IMR-90 (cell line): ENCODE data around the gene PCBP3. TPM values are rescaled to one million over a fixed set of nuclear protein-coding genes. Genes with fewer than 3 reads are reported as not detected.

ENCODE experiments used
- ATAC-seq: fragments of 200-7000 bp; cut with Tn5 transposase; 2 replicates; pipeline ENCODE4 v1.9.1; 2020; ENCODE audit warnings: low read depth, mild to moderate bottlenecking, moderate library complexity
- BruUV-seq: library from RNA; stranded (reverse); fragments of 400-500 nt; replicated peaks from 2 replicates; lab custom pipeline; 2021; lab: Mats Ljungman, UMichigan
- CTCF ChIA-PET: fragments of 300-600 bp; formaldehyde crosslinking; extraction: SDS; loops from one replicate; lab custom pipeline; 2021; ENCODE audit warnings: antibody characterized with exemption; lab: Yijun Ruan, JAX
- POLR2A ChIA-PET: fragments of 300-600 bp; sonication (Branson Sonifier 250); formaldehyde crosslinking; loops from one replicate; lab custom pipeline; 2022; ENCODE audit warnings: antibody characterized with exemption; ENCODE audit not compliant: unreplicated experiment; lab: Charles Lee
- DNase-seq: peaks from one replicate; pipeline ENCODE4 v3.0.0; 2013
- H2AFZ ChIP-seq: replicated peaks from 2 replicates; pipeline ENCODE3; 2013; ENCODE audit warnings: low read length, mild to moderate bottlenecking; ENCODE audit not compliant: poor library complexity
- H2AK5ac ChIP-seq: 2 replicates; pipeline ENCODE4 v1.6.1; 2013; ENCODE audit warnings: low read depth, low read length, inconsistent platforms
- H2AK9ac ChIP-seq: replicated peaks from 2 replicates; pipeline ENCODE3; 2013; ENCODE audit warnings: mild to moderate bottlenecking, low read depth, low read length, moderate library complexity; ENCODE audit not compliant: poor library complexity
- H2BK120ac ChIP-seq: 2 replicates; pipeline ENCODE4 v1.6.1; 2013; ENCODE audit warnings: low read depth, low read length, inconsistent platforms
- H2BK15ac ChIP-seq: 3 replicates; pipeline ENCODE4 v1.6.1; 2013; ENCODE audit warnings: low read depth, low read length, inconsistent platforms
- H2BK20ac ChIP-seq: 2 replicates; pipeline ENCODE4 v1.6.1; 2013; ENCODE audit warnings: low read depth, mild to moderate bottlenecking, inconsistent platforms, low read length, moderate library complexity
- H2BK5ac ChIP-seq: 2 replicates; pipeline ENCODE4 v1.6.1; 2013; ENCODE audit warnings: mild to moderate bottlenecking, low read depth, low read length, inconsistent platforms; ENCODE audit not compliant: poor library complexity, severe bottlenecking
- H3K14ac ChIP-seq: replicated peaks from 2 replicates; pipeline ENCODE4 v1.6.1; 2013; ENCODE audit warnings: low read depth, low read length, inconsistent platforms
- H3K18ac ChIP-seq: 2 replicates; pipeline ENCODE4 v1.6.1; 2013; ENCODE audit warnings: low read depth, low read length, control low read depth
- H3K23ac ChIP-seq: 2 replicates; pipeline ENCODE4 v1.6.1; 2013; ENCODE audit warnings: low read depth, low read length, inconsistent platforms
- H3K27ac ChIP-seq: 2 replicates; pipeline ENCODE4 v1.5.1; 2013; ENCODE audit warnings: mild to moderate bottlenecking, control low read depth, low read length; ENCODE audit not compliant: insufficient read depth
- H3K27me3 ChIP-seq: 2 replicates; pipeline ENCODE4 v1.6.1; 2013; ENCODE audit warnings: low read length; ENCODE audit not compliant: control insufficient read depth, insufficient read depth
- H3K36me3 ChIP-seq: 2 replicates; pipeline ENCODE4 v1.6.1; 2013; ENCODE audit warnings: low read length, mixed read lengths; ENCODE audit not compliant: control insufficient read depth, insufficient read depth
- H3K4ac ChIP-seq: 2 replicates; pipeline ENCODE4 v1.6.1; 2013; ENCODE audit warnings: low read depth, low read length, inconsistent platforms
- H3K4me1 ChIP-seq: 2 replicates; pipeline ENCODE4 v1.6.1; 2013; ENCODE audit warnings: low read length, mixed read lengths; ENCODE audit not compliant: control insufficient read depth, insufficient read depth
- H3K4me2 ChIP-seq: 2 replicates; pipeline ENCODE4 v1.6.1; 2013; ENCODE audit warnings: low read depth, mild to moderate bottlenecking, control low read depth, low read length, moderate library complexity
- H3K4me3 ChIP-seq: 2 replicates; pipeline ENCODE4 v1.5.1; 2013; ENCODE audit warnings: low read depth, mild to moderate bottlenecking, control low read depth, low read length, moderate library complexity; ENCODE audit not compliant: insufficient read depth
- H3K56ac ChIP-seq: 2 replicates; pipeline ENCODE4 v1.6.1; 2013; ENCODE audit warnings: low read length, inconsistent platforms; ENCODE audit not compliant: insufficient read depth; ENCODE audit errors: extremely low read depth
- H3K79me1 ChIP-seq, 2 experiments: 2 replicates each; pipeline ENCODE4 v1.6.1; 2013; ENCODE audit warnings: low read length in 2 of 2, inconsistent platforms in 1 of 2, low read depth in 1 of 2
- H3K9ac ChIP-seq: 2 replicates; pipeline ENCODE4 v1.6.1; 2013; ENCODE audit warnings: low read depth, low read length, control low read depth
- H3K9me1 ChIP-seq: 2 replicates; pipeline ENCODE4 v1.6.1; 2013; ENCODE audit warnings: low read length, inconsistent platforms; ENCODE audit not compliant: insufficient read depth
- H3K9me3 ChIP-seq: 2 replicates; pipeline ENCODE4 v1.6.1; 2013; ENCODE audit warnings: low read length; ENCODE audit not compliant: control insufficient read depth, insufficient read depth
- H4K20me1 ChIP-seq: 2 replicates; pipeline ENCODE4 v1.6.1; 2013; ENCODE audit warnings: low read length, inconsistent platforms; ENCODE audit not compliant: insufficient read depth
- H4K5ac ChIP-seq: 2 replicates; pipeline ENCODE4 v1.6.1; 2013; ENCODE audit warnings: mild to moderate bottlenecking, low read depth, low read length, control low read depth
- H4K8ac ChIP-seq, 2 experiments: 2 replicates each; pipeline ENCODE4 v1.6.1; 2013; ENCODE audit warnings: low read depth in 2 of 2, low read length in 2 of 2, control low read depth in 1 of 2, inconsistent platforms in 1 of 2
- H4K91ac ChIP-seq: 2 replicates; pipeline ENCODE4 v1.6.1; 2013; ENCODE audit warnings: low read depth, low read length, inconsistent platforms; ENCODE audit not compliant: insufficient read depth
- BHLHE40 ChIP-seq: fragments of 150-350 bp; IDR thresholded peaks from 2 replicates; pipeline ENCODE4 v1.6.1; 2016; ENCODE audit warnings: mild to moderate bottlenecking, low read depth, low read length
- CHD1 ChIP-seq: IDR thresholded peaks from 2 replicates; pipeline ENCODE4 v1.6.1; 2012; ENCODE audit warnings: low read depth, low read length, improper control_type of control experiment
- MAFK ChIP-seq: IDR thresholded peaks from 2 replicates; pipeline ENCODE4 v1.6.1; 2012; ENCODE audit warnings: low read depth, low read length, improper control_type of control experiment
- MAZ ChIP-seq: IDR thresholded peaks from 2 replicates; pipeline ENCODE4 v1.6.1; 2012; ENCODE audit warnings: low read depth, mild to moderate bottlenecking, low read length, improper control_type of control experiment, moderate library complexity, borderline replicate concordance
- POLR2A ChIP-seq: IDR thresholded peaks from 2 replicates; pipeline ENCODE4 v1.6.1; 2012; ENCODE audit warnings: mild to moderate bottlenecking, low read depth, low read length
- RAD21 ChIP-seq: IDR thresholded peaks from 2 replicates; pipeline ENCODE4 v1.6.1; 2012; ENCODE audit warnings: low read length, improper control_type of control experiment
- RFX5 ChIP-seq: IDR thresholded peaks from 2 replicates; pipeline ENCODE4 v1.8.0; 2012; ENCODE audit warnings: low read depth, mild to moderate bottlenecking, low read length, moderate library complexity
- SMC3 ChIP-seq: fragments of 150-350 bp; IDR thresholded peaks from 2 replicates; pipeline ENCODE4 v1.6.1; 2016; ENCODE audit warnings: low read depth, mild to moderate bottlenecking, antibody characterized with exemption, low read length, moderate library complexity
- WGBS, 2 experiments: methylation state at CpG; one replicate each; pipeline versions ENCODE4 v1.1.5 to v1.1.7; 2013; ENCODE audit warnings: missing lambda C conversion rate in 2 of 2; ENCODE audit not compliant: insufficient read length in 1 of 2; ENCODE audit errors: extremely low coverage in 2 of 2; 5-methylcytosine and 5-hydroxymethylcytosine counted together
- dilution Hi-C: fragments of 300-500 bp; cut with HindIII; formaldehyde crosslinking; loops from one replicate; pipeline ENCODE4 v1.14.3; 2018; ENCODE audit warnings: low sequenced_read_pairs; ENCODE audit not compliant: unreplicated experiment
- in situ Hi-C: fragments of 300-500 bp; cut with MboI; formaldehyde crosslinking; loops from 3 replicates; pipeline ENCODE4 v1.14.3; 2019; ENCODE audit warnings: low sequenced_read_pairs, inconsistent platforms, mixed read lengths
- intact Hi-C: fragments of 100-400 bp; cut with micrococcal nuclease; formaldehyde crosslinking; loops from 2 replicates; pipeline ENCODE4 v1.10.0; 2022
- polyA plus RNA-seq, 3 experiments: library from polyadenylated mRNA; depleted of rRNA; stranded (reverse); fragments of >200 nt; gene quantifications; 2 replicates each; pipeline ENCODE4 v1.2.3, GENCODE V29; 2012; ENCODE audit warnings: low replicate concordance in 1 of 3
- total RNA-seq: library from RNA; depleted of rRNA; stranded (reverse); fragments of >200 nt; gene quantifications from 2 replicates; pipeline ENCODE4 v1.2.3, GENCODE V29; 2012
- TF ChIP-seq, protein P1 (sequence below): conservative IDR thresholded peaks from 2 replicates; pipeline ENCODE4 v1.5.1; 2012; ENCODE audit warnings: mild to moderate bottlenecking, low read depth, low read length, improper control_type of control experiment
- TF ChIP-seq, protein P2 (sequence below): fragments of 150-350 bp; IDR thresholded peaks from 2 replicates; pipeline ENCODE4 v1.6.1; 2016; ENCODE audit warnings: low read depth, mild to moderate bottlenecking, low read length, moderate library complexity, borderline replicate concordance

The PCBP3 gene
- total and polyA plus RNA-seq, 2 of the 4 experiments (the other 2 are of a cell fraction): 2.9 to 3.9 TPM

DNA sequence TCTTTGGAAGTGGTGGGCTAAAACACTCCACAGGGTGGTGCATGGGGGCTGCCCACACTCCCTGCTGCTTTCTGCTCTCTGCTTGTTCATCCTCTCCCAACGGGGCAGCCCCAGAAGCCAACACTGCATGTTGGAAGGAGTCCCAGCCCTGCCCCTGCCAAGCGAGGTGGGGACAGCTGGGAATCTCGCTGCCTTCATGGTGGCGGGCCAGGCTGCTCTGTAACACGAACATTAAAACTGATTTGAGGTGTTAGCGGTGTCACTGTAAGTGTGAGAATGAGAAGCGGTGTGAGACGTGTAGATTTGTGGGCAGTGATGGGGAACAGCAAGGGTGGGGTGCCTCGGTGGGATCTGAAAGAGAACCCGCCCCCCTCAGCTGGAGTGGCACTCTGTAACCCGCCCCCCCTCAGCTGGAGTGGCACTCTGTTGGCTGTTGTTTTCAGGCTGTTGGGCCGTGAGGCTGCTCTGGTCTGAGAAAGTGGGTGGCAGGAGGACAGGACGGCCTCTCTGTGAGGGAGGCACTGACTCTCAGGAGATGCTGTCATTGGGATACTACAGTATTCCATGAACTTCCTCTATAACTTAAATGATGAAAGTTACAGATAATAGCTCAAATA, 80.9 kb downstream of the PCBP3 start:
- Histone ChIP-seq H3K4me3 (no peak overlapping the region), H2AK9ac (no peak overlapping the region), H3K4me1 (peaks cover 2% of the 10 kb centered on the region; the same call in 1 of the 2 replicates), H3K14ac (no peak overlapping the region), H3K36me3 (no peaks in the 10 kb centered on the region), H3K9me1 (no peaks in the 10 kb centered on the region; the same call in 1 of the 2 replicates), H3K27me3 (no peaks in the 10 kb centered on the region; the same call in 1 of the 2 replicates), H3K4me2 (no peak overlapping the region), H2BK5ac (no peak overlapping the region), H2AFZ (peak overlapping the region; percentile 47), H2BK15ac (no peak overlapping the region), H3K4ac (no peak overlapping the region), H3K79me1 (no peaks in the 10 kb centered on the region), H4K5ac (no peak overlapping the region), H3K56ac (no peak overlapping the region), H4K8ac (no peak overlapping the region), H3K9ac (no peak overlapping the region), H3K23ac (no peak overlapping the region), H2AK5ac (no peak overlapping the region), H2BK120ac (no peak overlapping the region), H4K20me1 (no peaks in the 10 kb centered on the region), H3K27ac (no peak overlapping the region), H4K91ac (no peak overlapping the region), H3K9me3 (no peaks in the 10 kb centered on the region), H2BK20ac (no peak overlapping the region), H3K18ac (no peak overlapping the region)
- TF ChIP-seq CHD1 (no peak), RFX5 (no peak), RAD21 (no peak), POLR2A (no peak), MAFK (no peak), BHLHE40 (no peak), MAZ (no peak), SMC3 (no peak)
- TF ChIP-seq, protein P1, sequence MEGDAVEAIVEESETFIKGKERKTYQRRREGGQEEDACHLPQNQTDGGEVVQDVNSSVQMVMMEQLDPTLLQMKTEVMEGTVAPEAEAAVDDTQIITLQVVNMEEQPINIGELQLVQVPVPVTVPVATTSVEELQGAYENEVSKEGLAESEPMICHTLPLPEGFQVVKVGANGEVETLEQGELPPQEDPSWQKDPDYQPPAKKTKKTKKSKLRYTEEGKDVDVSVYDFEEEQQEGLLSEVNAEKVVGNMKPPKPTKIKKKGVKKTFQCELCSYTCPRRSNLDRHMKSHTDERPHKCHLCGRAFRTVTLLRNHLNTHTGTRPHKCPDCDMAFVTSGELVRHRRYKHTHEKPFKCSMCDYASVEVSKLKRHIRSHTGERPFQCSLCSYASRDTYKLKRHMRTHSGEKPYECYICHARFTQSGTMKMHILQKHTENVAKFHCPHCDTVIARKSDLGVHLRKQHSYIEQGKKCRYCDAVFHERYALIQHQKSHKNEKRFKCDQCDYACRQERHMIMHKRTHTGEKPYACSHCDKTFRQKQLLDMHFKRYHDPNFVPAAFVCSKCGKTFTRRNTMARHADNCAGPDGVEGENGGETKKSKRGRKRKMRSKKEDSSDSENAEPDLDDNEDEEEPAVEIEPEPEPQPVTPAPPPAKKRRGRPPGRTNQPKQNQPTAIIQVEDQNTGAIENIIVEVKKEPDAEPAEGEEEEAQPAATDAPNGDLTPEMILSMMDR: no peak
- TF ChIP-seq, protein P2, sequence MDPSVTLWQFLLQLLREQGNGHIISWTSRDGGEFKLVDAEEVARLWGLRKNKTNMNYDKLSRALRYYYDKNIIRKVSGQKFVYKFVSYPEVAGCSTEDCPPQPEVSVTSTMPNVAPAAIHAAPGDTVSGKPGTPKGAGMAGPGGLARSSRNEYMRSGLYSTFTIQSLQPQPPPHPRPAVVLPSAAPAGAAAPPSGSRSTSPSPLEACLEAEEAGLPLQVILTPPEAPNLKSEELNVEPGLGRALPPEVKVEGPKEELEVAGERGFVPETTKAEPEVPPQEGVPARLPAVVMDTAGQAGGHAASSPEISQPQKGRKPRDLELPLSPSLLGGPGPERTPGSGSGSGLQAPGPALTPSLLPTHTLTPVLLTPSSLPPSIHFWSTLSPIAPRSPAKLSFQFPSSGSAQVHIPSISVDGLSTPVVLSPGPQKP: no peak
- no TSS peak for BruUV-seq
- DNase-seq: no peak
- ChIA-PET POLR2A (no interaction called here), CTCF (no interaction called here)
- no peak for ATAC-seq
- in situ Hi-C loops: no loop called here
- 34% methylated on average over 4 of the region's 13 CpGs; no CpG with 5 or more reads in 1 of the 2 experiments for WGBS, 2 experiments
- intact Hi-C loops: no loop called here
- dilution Hi-C loops: no loop called here
